Activated naive CD8-positive, alpha-beta T cell treated with anti-CD3 and anti-CD28 coated beads for 36 hours (primary cell): ENCODE results near the gene SLC11A2. TPM values are rescaled to one million over a fixed set of nuclear protein-coding genes. Genes with fewer than 3 reads are reported as not detected.

ENCODE experiments used
- DNase-seq: peaks from one replicate; pipeline ENCODE4 v3.0.0; 2021
- H3K27ac Mint-ChIP-seq: one replicate; pipeline ENCODE4 v1.8.0; 2022; ENCODE audit warnings: mild to moderate bottlenecking, moderate library complexity, mixed read lengths
- H3K27me3 Mint-ChIP-seq: one replicate; pipeline ENCODE4 v1.8.0; 2022; ENCODE audit warnings: mild to moderate bottlenecking, mixed read lengths
- H3K36me3 Mint-ChIP-seq: one replicate; pipeline ENCODE4 v1.8.0; 2021; ENCODE audit warnings: mild to moderate bottlenecking, mixed read lengths
- H3K4me1 Mint-ChIP-seq: one replicate; pipeline ENCODE4 v1.8.0; 2021; ENCODE audit warnings: mixed read lengths
- H3K4me3 Mint-ChIP-seq: one replicate; pipeline ENCODE4 v1.8.0; 2022; ENCODE audit warnings: mild to moderate bottlenecking, moderate library complexity, mixed read lengths
- H3K9me3 Mint-ChIP-seq: one replicate; pipeline ENCODE4 v1.8.0; 2022; ENCODE audit warnings: mixed read lengths
- total RNA-seq, 2 experiments: library from RNA; stranded (reverse); gene quantifications; one replicate each; pipeline ENCODE4 v1.2.3, GENCODE V29; 2021

The SLC11A2 gene
- total RNA-seq, 2 experiments from 2014 or later: 24.5 to 27.3 TPM

DNA sequence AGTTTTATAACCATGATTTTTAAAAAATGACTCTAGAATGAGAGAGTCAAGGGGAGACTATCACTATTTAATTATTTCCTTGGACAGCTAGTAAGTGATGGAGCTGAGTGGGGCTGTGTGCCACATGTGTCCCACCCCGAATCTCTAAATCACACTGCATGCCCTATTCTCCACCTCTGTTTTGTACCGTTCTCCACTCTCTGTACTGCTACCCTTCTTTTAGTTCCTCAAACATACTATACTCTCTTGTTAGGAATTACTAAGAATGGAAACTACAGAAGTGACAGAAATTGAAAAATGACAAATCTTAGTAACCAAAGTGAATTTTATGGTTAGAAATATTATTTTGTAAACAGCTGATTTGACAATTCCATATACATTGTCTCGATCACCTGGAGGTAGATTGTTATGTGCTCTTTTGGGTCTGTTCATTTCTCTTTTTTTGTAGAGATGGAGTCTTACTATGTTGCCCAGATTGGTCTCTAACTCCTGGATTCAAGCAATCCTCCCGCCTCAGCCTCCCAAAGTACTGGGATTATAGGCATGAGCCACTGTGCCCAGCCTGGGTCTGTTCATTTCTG lies 35.9 kb downstream of the SLC11A2 start:
- Mint-ChIP-seq H3K9me3 (no peaks in the 10 kb centered on the region), H3K4me1 (peaks cover 31% of the 10 kb centered on the region), H3K27ac (peak overlapping the region; percentile 18), H3K36me3 (peaks cover 29% of the 10 kb centered on the region), H3K4me3 (no peak overlapping the region), H3K27me3 (no peaks in the 10 kb centered on the region)
- no peak for DNase-seq

- H3K27ac Mint-ChIP-seq: no peak overlapping the region
- no peak overlapping the region for H3K4me3 Mint-ChIP-seq
- H3K4me1 Mint-ChIP-seq: peaks cover 42% of the 10 kb centered on the region
- no peak for DNase-seq
- no peaks in the 10 kb centered on the region for H3K9me3 Mint-ChIP-seq
- H3K27me3 Mint-ChIP-seq: no peaks in the 10 kb centered on the region
- H3K36me3 Mint-ChIP-seq: peaks cover 31% of the 10 kb centered on the region
These were observed 37.3 kb downstream of the SLC11A2 start for GRCh38 chr12:50988871-50989270.

DNA sequence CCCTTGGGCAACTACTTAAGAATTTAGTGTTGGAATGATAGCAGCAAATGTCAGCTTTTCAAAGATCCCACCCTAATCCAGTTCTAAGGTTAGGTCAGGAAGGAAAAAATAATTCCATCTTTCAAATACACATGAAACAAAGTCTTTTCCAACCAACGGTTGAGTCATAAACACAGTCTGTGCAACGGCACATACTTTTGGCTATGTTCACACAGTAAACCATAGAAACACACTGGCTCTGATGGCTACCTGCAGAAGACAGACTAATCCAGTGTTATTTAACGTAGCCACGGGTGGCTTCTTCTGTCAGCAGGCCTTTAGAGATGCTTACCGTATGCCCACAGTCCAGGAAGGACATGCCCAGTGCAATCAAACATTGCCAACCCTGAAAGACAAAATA lies 38.1 kb downstream of the SLC11A2 start:
- Mint-ChIP-seq H3K27ac (no peak overlapping the region), H3K4me1 (peaks cover 42% of the 10 kb centered on the region), H3K36me3 (peaks cover 31% of the 10 kb centered on the region)

DNA sequence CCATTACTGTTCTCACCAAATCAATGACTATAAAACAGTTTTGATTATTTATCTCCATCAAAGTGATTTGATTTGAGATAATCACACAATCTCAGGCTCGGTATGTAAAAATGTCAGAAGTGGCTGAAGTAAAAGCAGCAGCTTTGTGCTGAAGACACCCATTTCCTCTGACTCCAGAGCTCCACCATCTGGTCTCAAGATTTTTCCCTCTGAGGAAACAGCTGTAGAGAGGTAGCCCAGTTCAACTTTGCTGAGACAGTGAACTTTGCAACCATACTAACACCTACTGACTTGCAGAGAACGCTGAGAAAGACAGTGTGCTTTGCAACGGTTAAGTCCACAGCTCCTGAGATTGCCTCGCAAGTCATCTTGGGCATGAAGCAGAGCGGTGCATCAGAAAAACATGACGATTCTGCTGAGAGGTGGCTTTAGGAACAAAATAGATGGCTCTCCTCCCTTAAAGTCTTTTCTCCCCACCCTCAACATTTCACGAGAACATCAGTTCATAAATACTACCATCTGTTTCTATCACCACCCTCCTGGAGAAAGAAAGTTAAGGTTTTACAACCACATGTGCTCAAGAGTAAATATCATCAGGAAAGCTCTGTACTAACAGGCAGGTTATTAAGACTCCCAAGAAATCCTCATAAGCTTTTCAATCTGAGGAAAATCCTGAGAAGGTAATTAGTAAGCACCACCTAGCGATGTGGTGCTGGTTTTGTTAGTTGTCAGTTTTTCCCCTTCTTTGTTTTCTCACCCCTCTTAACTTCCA lies 39.0 kb downstream of the SLC11A2 start:
- peak overlapping the region; percentile 77 for H3K27ac Mint-ChIP-seq
- peaks cover 28% of the 10 kb centered on the region for H3K36me3 Mint-ChIP-seq
- no peak for DNase-seq
- peaks cover 42% of the 10 kb centered on the region for H3K4me1 Mint-ChIP-seq
- H3K27me3 Mint-ChIP-seq: no peaks in the 10 kb centered on the region
- H3K4me3 Mint-ChIP-seq: no peak overlapping the region
- no peaks in the 10 kb centered on the region for H3K9me3 Mint-ChIP-seq

More for the DNA sequence above, 38.1 kb downstream of the SLC11A2 start:
- Mint-ChIP-seq H3K4me3 (no peak overlapping the region), H3K9me3 (no peaks in the 10 kb centered on the region), H3K27me3 (no peaks in the 10 kb centered on the region)
- no peak for DNase-seq

DNA sequence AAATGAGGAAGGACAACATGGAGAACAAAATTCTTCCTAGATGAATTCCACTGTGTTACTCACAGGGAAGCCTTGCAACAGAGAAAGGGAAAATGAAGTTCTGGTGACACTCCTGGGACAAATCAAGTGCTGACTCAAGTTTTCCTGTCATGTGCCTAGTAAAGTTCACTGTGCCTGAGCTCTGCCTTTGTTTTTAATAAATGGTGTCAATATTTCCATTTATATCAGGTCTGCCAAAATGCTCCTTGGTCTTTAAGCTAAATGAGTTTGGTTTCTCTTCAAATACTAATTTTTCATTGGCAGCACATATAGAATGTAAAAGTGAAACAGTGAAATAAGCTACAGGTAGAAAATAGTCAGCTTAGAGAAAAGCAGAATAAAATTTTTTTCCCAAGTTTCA lies 40.9 kb downstream of the SLC11A2 start:
- peak overlapping the region; percentile 77 for H3K27ac Mint-ChIP-seq
- peak; percentile 11 for DNase-seq

GRCh38 chr12:50984586-50985298 lies 41.4 kb downstream of the SLC11A2 start:
- no peaks in the 10 kb centered on the region for H3K9me3 Mint-ChIP-seq
- peaks cover 38% of the 10 kb centered on the region for H3K4me1 Mint-ChIP-seq
- peak overlapping the region; percentile 77 for H3K27ac Mint-ChIP-seq
- no peak overlapping the region for H3K4me3 Mint-ChIP-seq
- no peak for DNase-seq
- peaks cover 17% of the 10 kb centered on the region for H3K36me3 Mint-ChIP-seq
- no peaks in the 10 kb centered on the region for H3K27me3 Mint-ChIP-seq

More for the DNA sequence above, 40.9 kb downstream of the SLC11A2 start:
- H3K4me3 Mint-ChIP-seq: no peak overlapping the region
- H3K4me1 Mint-ChIP-seq: peaks cover 35% of the 10 kb centered on the region
- no peaks in the 10 kb centered on the region for H3K27me3 Mint-ChIP-seq
- no peaks in the 10 kb centered on the region for H3K9me3 Mint-ChIP-seq
- H3K36me3 Mint-ChIP-seq: peaks cover 17% of the 10 kb centered on the region

DNA sequence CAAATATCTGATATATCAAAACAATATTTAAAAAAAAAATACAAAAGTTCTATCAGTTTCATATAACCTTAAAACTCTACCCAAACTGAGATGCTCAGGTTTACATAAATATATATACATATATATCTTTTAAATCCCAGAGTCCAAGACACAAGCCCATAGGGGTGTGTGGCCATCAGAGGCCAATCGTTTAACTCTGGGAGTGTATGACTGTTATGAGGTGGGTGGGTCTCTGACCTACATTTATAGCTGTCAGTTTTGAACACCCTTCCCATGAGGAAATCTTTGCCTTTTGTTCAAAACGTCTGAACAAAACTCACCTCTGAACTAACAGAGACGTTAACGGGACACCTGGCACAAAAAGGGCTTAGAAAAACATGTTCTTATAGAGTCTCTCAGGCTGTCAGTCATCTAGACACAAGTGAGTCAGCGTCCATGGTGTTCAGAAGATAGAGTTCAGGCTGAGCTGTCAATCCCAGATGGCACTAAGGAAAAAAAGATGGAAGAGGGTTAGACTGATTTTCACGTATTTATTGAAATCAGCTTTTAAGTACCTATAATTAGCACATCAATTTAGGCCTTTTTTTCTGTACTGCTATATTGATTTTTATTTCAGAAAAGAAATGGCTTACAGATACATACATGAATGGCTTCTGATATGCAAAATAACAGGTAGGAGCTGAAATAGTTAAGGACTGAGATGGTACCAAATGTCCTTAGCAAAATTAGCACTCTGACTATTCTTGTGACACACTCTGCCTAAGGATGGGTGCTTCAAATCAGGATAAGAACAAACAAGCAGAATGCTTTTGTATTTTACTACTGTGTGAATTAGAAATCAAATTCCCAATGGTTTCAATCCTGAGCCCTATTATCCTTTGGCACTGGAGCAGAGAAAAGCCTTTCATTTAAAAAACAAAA lies 44.6 kb downstream of the SLC11A2 start:
- no peak overlapping the region for H3K4me3 Mint-ChIP-seq
- peaks cover 28% of the 10 kb centered on the region for H3K36me3 Mint-ChIP-seq
- H3K27me3 Mint-ChIP-seq: no peaks in the 10 kb centered on the region
- H3K9me3 Mint-ChIP-seq: peaks cover 2% of the 10 kb centered on the region
- H3K4me1 Mint-ChIP-seq: peaks cover 37% of the 10 kb centered on the region
- H3K27ac Mint-ChIP-seq: no peak overlapping the region
- DNase-seq: no peak

- H3K9me3 Mint-ChIP-seq: peaks cover 2% of the 10 kb centered on the region
- DNase-seq: no peak
- no peak overlapping the region for H3K4me3 Mint-ChIP-seq
- H3K27ac Mint-ChIP-seq: no peak overlapping the region
- H3K36me3 Mint-ChIP-seq: peaks cover 32% of the 10 kb centered on the region
- peaks cover 29% of the 10 kb centered on the region for H3K4me1 Mint-ChIP-seq
- no peaks in the 10 kb centered on the region for H3K27me3 Mint-ChIP-seq
These were observed 45.6 kb downstream of the SLC11A2 start for GRCh38 chr12:50980545-50980944.

- Mint-ChIP-seq H3K4me3 (no peak overlapping the region), H3K27me3 (no peaks in the 10 kb centered on the region), H3K27ac (peak overlapping the region; percentile 65), H3K4me1 (peaks cover 18% of the 10 kb centered on the region), H3K36me3 (peaks cover 36% of the 10 kb centered on the region), H3K9me3 (peaks cover 2% of the 10 kb centered on the region)
- peak; percentile 8 for DNase-seq
These were observed 46.7 kb downstream of the SLC11A2 start for GRCh38 chr12:50979369-50980052.

GRCh38 chr12:50971946-50972345 lies 54.2 kb downstream of the SLC11A2 start:
- no peaks in the 10 kb centered on the region for H3K27me3 Mint-ChIP-seq
- no peak for DNase-seq
- no peak overlapping the region for H3K27ac Mint-ChIP-seq
- H3K9me3 Mint-ChIP-seq: no peaks in the 10 kb centered on the region
- no peaks in the 10 kb centered on the region for H3K4me1 Mint-ChIP-seq
- no peak overlapping the region for H3K4me3 Mint-ChIP-seq
- peaks cover 45% of the 10 kb centered on the region for H3K36me3 Mint-ChIP-seq

DNA sequence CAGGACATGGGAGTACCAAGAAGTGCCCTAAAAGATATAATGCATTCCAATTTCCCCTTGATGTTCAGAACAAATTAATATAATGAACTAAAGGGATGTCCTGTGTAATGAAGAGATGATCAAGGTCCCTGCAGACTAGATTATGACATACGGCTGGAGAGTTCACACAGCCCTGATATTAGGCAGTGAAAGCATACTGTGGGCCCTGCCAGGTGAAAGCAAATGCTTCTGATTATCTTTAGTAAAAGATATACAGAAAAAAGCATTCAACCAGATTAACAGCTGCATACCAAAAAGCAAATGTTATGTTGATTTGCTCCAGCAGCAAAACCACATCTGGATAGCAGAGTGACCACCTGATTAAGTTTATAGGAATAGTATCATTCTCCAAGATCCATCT lies 61.8 kb downstream of the SLC11A2 start:
- H3K4me1 Mint-ChIP-seq: peaks cover 5% of the 10 kb centered on the region
- no peaks in the 10 kb centered on the region for H3K9me3 Mint-ChIP-seq
- H3K4me3 Mint-ChIP-seq: no peak overlapping the region
- no peaks in the 10 kb centered on the region for H3K27me3 Mint-ChIP-seq
- H3K27ac Mint-ChIP-seq: no peak overlapping the region
- no peak for DNase-seq
- peaks cover 7% of the 10 kb centered on the region for H3K36me3 Mint-ChIP-seq

GRCh38 chr12:50961708-50962107 lies 64.5 kb downstream of the SLC11A2 start:
- H3K4me1 Mint-ChIP-seq: peaks cover 5% of the 10 kb centered on the region
- no peak overlapping the region for H3K4me3 Mint-ChIP-seq
- no peaks in the 10 kb centered on the region for H3K27me3 Mint-ChIP-seq
- H3K36me3 Mint-ChIP-seq: no peaks in the 10 kb centered on the region
- DNase-seq: no peak
- H3K27ac Mint-ChIP-seq: no peak overlapping the region
- no peaks in the 10 kb centered on the region for H3K9me3 Mint-ChIP-seq

DNA sequence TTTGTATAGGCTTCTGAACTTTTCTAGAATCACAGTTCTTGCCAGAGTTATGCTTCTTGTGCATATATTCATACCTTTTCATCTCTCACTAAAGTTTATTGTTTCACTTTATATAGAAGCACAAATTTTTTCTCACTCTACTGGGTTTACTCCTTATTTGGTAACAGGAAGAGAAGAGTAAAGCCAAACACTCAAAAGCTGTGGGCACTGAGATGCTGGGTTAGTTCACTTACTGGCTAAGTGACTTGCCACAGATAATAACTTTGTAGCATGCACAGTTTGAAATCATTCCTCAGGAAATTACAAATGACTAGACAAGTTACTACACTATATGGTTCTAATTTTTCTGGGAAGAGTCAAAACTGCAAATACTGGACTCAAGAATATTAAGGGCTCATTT lies 66.1 kb downstream of the SLC11A2 start:
- H3K9me3 Mint-ChIP-seq: no peaks in the 10 kb centered on the region
- no peak overlapping the region for H3K27ac Mint-ChIP-seq
- no peak overlapping the region for H3K4me3 Mint-ChIP-seq
- H3K36me3 Mint-ChIP-seq: no peaks in the 10 kb centered on the region
- peaks cover 5% of the 10 kb centered on the region for H3K4me1 Mint-ChIP-seq
- no peak for DNase-seq
- no peaks in the 10 kb centered on the region for H3K27me3 Mint-ChIP-seq

DNA sequence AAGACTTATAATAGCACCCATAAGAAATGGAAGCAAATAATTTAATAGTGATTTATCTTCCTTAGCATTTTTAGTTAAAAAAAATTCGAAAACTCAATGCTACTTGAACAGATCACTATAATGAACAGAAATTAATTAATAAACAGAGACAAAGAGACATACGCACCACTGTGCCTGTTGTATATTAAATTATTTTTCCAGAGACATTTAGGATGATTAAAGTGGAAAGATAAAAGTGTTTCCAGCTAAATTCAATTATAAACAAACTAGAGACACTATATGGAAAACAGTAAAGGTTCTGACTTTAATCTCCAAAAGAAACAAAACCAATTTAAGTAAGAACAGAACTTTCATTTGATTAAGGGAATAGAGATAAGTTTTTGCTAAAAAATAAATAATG lies 70.5 kb downstream of the SLC11A2 start:
- no peak for DNase-seq
- Mint-ChIP-seq H3K4me3 (no peak overlapping the region), H3K9me3 (no peaks in the 10 kb centered on the region), H3K27me3 (no peaks in the 10 kb centered on the region), H3K4me1 (peaks cover 5% of the 10 kb centered on the region), H3K36me3 (no peaks in the 10 kb centered on the region), H3K27ac (no peak overlapping the region)
